ENCODE measurements around the gene FOXRED2. TPM values are rescaled to one million over a fixed set of nuclear protein-coding genes. Genes with fewer than 3 reads are reported as not detected.
A peak's percentile ranks its signal among the peaks of the same experiment; 100 is the strongest.
"Not testable (repeated sequence)": the region's sequence is repeated elsewhere in the genome, so short reads cannot be mapped to it uniquely, and the experiment has no call there.

FOXRED2 gene
- total RNA-seq, 1 experiment from 2014 or later: 6.3 TPM

GRCh38 chr22:36536717-36537116 lies 29.9 kb upstream of the FOXRED2 start:
- Histone ChIP-seq H3K4me3 (no peak overlapping the region), H3K4me1 (replicated peaks) (peaks cover 10% of the 10 kb centered on the region), H3K27ac (no peak overlapping the region), H3K27me3 (replicated peaks) (no peaks in the 10 kb centered on the region), H3K9me3 (replicated peaks) (no peaks in the 10 kb centered on the region), H3K36me3 (no peaks in the 10 kb centered on the region)
- DNase-seq (ENCODE audit: low read depth in 1 of 2, low spot score in 2 of 2): no peak

DNA sequence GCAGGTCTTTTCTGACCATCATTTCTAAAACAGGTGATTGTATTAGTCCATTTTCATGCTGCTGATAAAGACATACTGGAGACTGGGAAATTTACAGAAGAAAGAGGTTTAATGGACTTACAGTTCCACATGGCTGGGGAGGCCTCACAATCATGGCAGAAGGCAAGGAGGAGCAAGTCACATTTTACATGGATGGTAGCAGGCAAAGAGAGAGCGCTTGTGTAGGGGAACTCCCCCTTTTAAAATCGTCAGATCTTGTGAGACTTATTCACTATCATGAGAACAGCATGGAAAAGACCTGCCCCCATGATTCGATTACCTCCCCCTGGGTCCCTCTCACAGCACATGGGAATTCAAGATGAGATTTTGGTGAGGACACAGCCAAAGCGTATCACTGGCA lies 26.5 kb upstream of the FOXRED2 start:
- H3K27me3 ChIP-seq (replicated peaks); H3K4me3 ChIP-seq; H3K9me3 ChIP-seq (replicated peaks); H3K36me3 ChIP-seq; DNase-seq (ENCODE audit: low read depth in 1 of 2, low spot score in 2 of 2); H3K4me1 ChIP-seq (replicated peaks); H3K27ac ChIP-seq: not testable (repeated sequence)

DNA sequence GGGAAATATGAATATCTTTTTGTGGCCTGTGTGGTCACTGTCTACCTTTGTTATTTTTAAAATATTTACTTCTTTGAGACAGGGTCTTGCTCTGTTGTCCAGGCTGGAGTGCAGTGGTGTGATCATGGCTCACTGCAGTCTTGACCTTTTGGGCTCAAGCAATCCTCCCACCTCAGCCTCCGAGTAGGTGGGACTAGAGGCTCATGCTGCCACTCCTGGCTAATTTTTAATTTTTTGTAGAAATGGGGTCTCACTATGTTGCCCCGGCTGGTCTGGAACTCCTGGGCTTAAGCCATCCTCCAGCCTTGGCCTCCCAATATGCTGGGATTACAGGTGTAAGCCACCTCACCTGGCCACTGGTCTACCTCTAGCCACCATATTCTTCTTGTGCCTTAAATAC lies 25.6 kb upstream of the FOXRED2 start:
- no peak overlapping the region for H3K27ac ChIP-seq
- H3K4me3 ChIP-seq: no peak overlapping the region
- H3K36me3 ChIP-seq: peaks cover 5% of the 10 kb centered on the region
- DNase-seq (ENCODE audit: low read depth in 1 of 2, low spot score in 2 of 2): no peak
- peaks cover 11% of the 10 kb centered on the region; the same call in 1 of the 2 replicates for H3K4me1 ChIP-seq (replicated peaks)
- H3K27me3 ChIP-seq (replicated peaks): no peaks in the 10 kb centered on the region
- no peaks in the 10 kb centered on the region for H3K9me3 ChIP-seq (replicated peaks)

DNA sequence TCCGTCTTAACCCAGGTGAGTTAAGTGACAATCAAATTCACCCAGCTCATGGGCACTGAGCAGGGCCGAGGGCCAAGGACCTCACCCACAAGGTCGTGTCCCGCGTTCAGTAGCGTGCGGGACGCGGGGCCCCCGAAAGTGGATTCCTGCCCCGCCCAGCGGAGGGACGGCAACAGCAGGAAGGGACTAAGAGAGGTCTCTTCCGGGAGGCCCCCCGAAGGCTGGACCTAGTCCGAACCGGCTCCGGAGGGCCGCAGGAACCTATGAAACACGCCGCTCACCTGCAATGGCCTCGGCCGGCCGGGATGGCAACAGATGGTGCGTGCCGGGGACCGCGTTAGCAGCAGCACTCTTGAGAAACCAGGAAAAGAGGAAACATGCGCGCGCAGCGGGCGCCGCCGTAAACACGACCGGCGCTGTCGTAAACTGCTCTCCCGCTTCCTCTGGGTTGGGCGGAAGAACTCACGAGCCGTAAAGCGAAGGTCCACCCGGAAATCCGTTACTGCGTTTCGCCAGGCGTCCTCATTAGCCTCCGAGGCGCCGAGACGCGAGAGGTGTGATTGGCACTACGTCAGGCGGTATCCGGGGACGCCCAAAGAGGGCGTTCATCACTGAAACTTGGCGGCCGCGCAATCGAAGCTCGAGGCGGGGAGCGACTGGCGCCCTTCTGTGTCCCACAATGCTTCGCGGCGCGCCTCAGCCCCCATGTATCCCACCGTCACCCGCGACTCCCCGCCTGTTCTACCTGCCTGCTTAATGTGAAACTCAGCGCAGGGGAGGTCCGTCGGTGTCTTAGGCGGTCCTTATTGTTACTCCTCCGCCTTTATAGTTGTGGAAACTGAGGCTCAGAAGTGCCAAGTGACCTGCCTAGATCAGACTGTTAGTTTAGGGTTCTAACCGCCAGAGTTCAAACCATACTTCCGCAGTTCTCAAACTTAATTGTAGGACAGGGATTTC lies 22.2 kb upstream of the FOXRED2 start, which contains the start of gene EIF3D:
Gene EIF3D (minus strand): TSS at position 372 of the 957 bp plus-strand sequence. CDS start 3,045 bp downstream, outside the sequence.
- peaks cover 39% of the 10 kb centered on the region for H3K36me3 ChIP-seq
- H3K27ac ChIP-seq: peak within 1 kb of the TSS; percentile 77
- no peaks in the 10 kb centered on the region for H3K27me3 ChIP-seq (replicated peaks)
- peaks cover 12% of the 10 kb centered on the region; the same call in 1 of the 2 replicates for H3K4me1 ChIP-seq (replicated peaks)
- H3K9me3 ChIP-seq (replicated peaks): no peaks in the 10 kb centered on the region
- peak; percentile 99 for DNase-seq (ENCODE audit: low read depth in 1 of 2, low spot score in 2 of 2)
- peak within 1 kb of the TSS; percentile 84 for H3K4me3 ChIP-seq

DNA sequence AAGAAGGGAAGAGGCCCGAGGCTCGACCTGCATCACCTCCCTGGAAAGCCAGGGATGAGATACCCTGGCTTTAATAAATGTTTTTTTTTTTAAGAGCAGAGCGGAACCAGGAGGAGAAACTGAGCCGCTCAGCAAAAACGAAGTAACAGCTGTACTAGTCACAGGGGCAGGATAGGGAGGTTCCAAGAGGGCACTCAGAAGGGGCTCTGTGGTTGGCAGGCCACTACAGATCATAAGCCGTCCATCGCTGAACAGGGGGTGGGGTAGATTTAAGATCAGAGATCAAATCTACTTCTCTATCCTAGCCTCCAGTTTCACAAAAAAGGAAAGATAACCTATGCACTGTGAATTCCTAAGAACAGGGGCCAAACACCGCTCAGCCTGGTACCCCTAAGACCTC lies 21.5 kb upstream of the FOXRED2 start:
- H3K4me3 ChIP-seq: peak overlapping the region; percentile 84
- H3K27me3 ChIP-seq (replicated peaks): no peaks in the 10 kb centered on the region
- peak overlapping the region; percentile 77 for H3K27ac ChIP-seq
- H3K36me3 ChIP-seq: peaks cover 47% of the 10 kb centered on the region
- no peak for DNase-seq (ENCODE audit: low read depth in 1 of 2, low spot score in 2 of 2)
- H3K9me3 ChIP-seq (replicated peaks): no peaks in the 10 kb centered on the region
- H3K4me1 ChIP-seq (replicated peaks): peaks cover 12% of the 10 kb centered on the region; the same call in 1 of the 2 replicates

GRCh38 chr22:36522662-36523061 lies 15.8 kb upstream of the FOXRED2 start:
- H3K9me3 ChIP-seq (replicated peaks): no peaks in the 10 kb centered on the region
- DNase-seq (ENCODE audit: low read depth in 1 of 2, low spot score in 2 of 2): no peak

GRCh38 chr22:36520423-36520822 lies 13.6 kb upstream of the FOXRED2 start:
- peaks cover 100% of the 10 kb centered on the region for H3K36me3 ChIP-seq
- H3K9me3 ChIP-seq (replicated peaks): no peaks in the 10 kb centered on the region
- DNase-seq (ENCODE audit: low read depth in 1 of 2, low spot score in 2 of 2): no peak
- no peaks in the 10 kb centered on the region for H3K27me3 ChIP-seq (replicated peaks)
- no peak overlapping the region for H3K27ac ChIP-seq
- no peak overlapping the region for H3K4me3 ChIP-seq
- no peaks in the 10 kb centered on the region for H3K4me1 ChIP-seq (replicated peaks)

More at GRCh38 chr22:36522662-36523061, 15.8 kb upstream of the FOXRED2 start:
- no peak overlapping the region for H3K27ac ChIP-seq
- peaks cover 3% of the 10 kb centered on the region; the same call in 1 of the 2 replicates for H3K4me1 ChIP-seq (replicated peaks)
- H3K27me3 ChIP-seq (replicated peaks): no peaks in the 10 kb centered on the region
- H3K36me3 ChIP-seq: peaks cover 99% of the 10 kb centered on the region
- no peak overlapping the region for H3K4me3 ChIP-seq

GRCh38 chr22:36519906-36520305 lies 13.1 kb upstream of the FOXRED2 start:
- H3K36me3 ChIP-seq: peaks cover 100% of the 10 kb centered on the region
- DNase-seq (ENCODE audit: low read depth in 1 of 2, low spot score in 2 of 2); H3K4me1 ChIP-seq (replicated peaks); H3K4me3 ChIP-seq; H3K9me3 ChIP-seq (replicated peaks); H3K27me3 ChIP-seq (replicated peaks); H3K27ac ChIP-seq: not testable (repeated sequence)

DNA sequence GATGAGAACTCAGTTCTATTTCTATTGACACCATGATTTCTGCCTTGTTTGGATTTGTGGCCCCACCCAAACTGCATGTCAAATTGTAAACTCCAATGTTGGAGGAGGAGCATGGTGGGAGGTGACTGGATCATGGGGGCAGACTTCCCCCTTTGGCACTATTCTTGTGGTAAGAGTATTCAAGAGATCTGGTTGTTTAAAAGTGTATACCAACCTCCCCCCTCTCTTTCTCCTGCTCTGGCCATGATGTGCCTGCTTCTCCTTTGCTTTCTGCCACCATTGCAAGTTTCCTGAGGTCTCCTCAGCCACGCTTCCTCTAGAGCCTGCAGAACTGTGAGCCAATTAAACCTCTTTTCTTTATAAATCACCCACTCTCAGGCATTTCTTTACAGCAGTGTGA lies 7.9 kb upstream of the FOXRED2 start:
- Histone ChIP-seq H3K4me3 (no peak overlapping the region), H3K4me1 (replicated peaks) (no peaks in the 10 kb centered on the region), H3K27me3 (replicated peaks) (no peaks in the 10 kb centered on the region), H3K9me3 (replicated peaks) (no peaks in the 10 kb centered on the region), H3K27ac (no peak overlapping the region), H3K36me3 (peaks cover 98% of the 10 kb centered on the region)
- DNase-seq (ENCODE audit: low read depth in 1 of 2, low spot score in 2 of 2): no peak

GRCh38 chr22:36512991-36513390 lies 6.2 kb upstream of the FOXRED2 start:
- H3K9me3 ChIP-seq (replicated peaks): no peaks in the 10 kb centered on the region
- H3K4me3 ChIP-seq: no peak overlapping the region
- H3K36me3 ChIP-seq: peaks cover 83% of the 10 kb centered on the region
- H3K27ac ChIP-seq: no peak overlapping the region
- no peaks in the 10 kb centered on the region for H3K27me3 ChIP-seq (replicated peaks)
- no peaks in the 10 kb centered on the region for H3K4me1 ChIP-seq (replicated peaks)
- DNase-seq (ENCODE audit: low read depth in 1 of 2, low spot score in 2 of 2): no peak

GRCh38 chr22:36512333-36512732 lies 5.5 kb upstream of the FOXRED2 start:
- peaks cover 76% of the 10 kb centered on the region for H3K36me3 ChIP-seq

GRCh38 chr22:36510966-36511881 lies 4.4 kb upstream of the FOXRED2 start:
- H3K27me3 ChIP-seq (replicated peaks): no peaks in the 10 kb centered on the region
- peaks cover 6% of the 10 kb centered on the region for H3K9me3 ChIP-seq (replicated peaks)
- no peak overlapping the region for H3K4me3 ChIP-seq
- peaks cover 12% of the 10 kb centered on the region for H3K4me1 ChIP-seq (replicated peaks)
- H3K36me3 ChIP-seq: peaks cover 65% of the 10 kb centered on the region
- no peak overlapping the region for H3K27ac ChIP-seq
- DNase-seq (ENCODE audit: low read depth in 1 of 2, low spot score in 2 of 2): peak in 1 of 2 experiments; percentile 46

More at GRCh38 chr22:36512333-36512732, 5.5 kb upstream of the FOXRED2 start:
- no peak overlapping the region for H3K27ac ChIP-seq
- peaks cover 1% of the 10 kb centered on the region for H3K4me1 ChIP-seq (replicated peaks)
- no peaks in the 10 kb centered on the region for H3K27me3 ChIP-seq (replicated peaks)
- no peaks in the 10 kb centered on the region for H3K9me3 ChIP-seq (replicated peaks)
- H3K4me3 ChIP-seq: no peak overlapping the region
- no peak for DNase-seq (ENCODE audit: low read depth in 1 of 2, low spot score in 2 of 2)

- H3K4me3 ChIP-seq: no peak overlapping the region
- H3K27me3 ChIP-seq (replicated peaks): no peaks in the 10 kb centered on the region
- peaks cover 9% of the 10 kb centered on the region for H3K9me3 ChIP-seq (replicated peaks)
- H3K4me1 ChIP-seq (replicated peaks): peaks cover 15% of the 10 kb centered on the region
- DNase-seq (ENCODE audit: low read depth in 1 of 2, low spot score in 2 of 2): no peak
- peaks cover 57% of the 10 kb centered on the region for H3K36me3 ChIP-seq
- no peak overlapping the region for H3K27ac ChIP-seq
These were observed 3.5 kb upstream of the FOXRED2 start for GRCh38 chr22:36510384-36510783.
